HG03460 (cell line): ENCODE results near the gene PMPCA.

ENCODE experiments used
- ATAC-seq: cut with Tn5 transposase; IDR thresholded peaks from one replicate; pipeline ENCODE4 v1.9.1; 2021; ENCODE audit not compliant: unreplicated experiment

The PMPCA gene

GRCh38 chr9:136373300-136374182 is 36.9 kb upstream of the PMPCA start, which contains the start of gene CARD9:
Gene CARD9 (minus strand): TSS chr9:136373669. CDS start chr9:136372078, 1,591 bp downstream.
- no peak for ATAC-seq

- ATAC-seq, result no peak
These were observed 36.3 kb upstream of the PMPCA start for GRCh38 chr9:136374183-136374575.

- no peak for ATAC-seq
These were observed 35.4 kb upstream of the PMPCA start for GRCh38 chr9:136375096-136375495.

- ATAC-seq, result no peak
These were observed 34.0 kb upstream of the PMPCA start for GRCh38 chr9:136376457-136376856.

- ATAC-seq, result no peak
These were observed 32.9 kb upstream of the PMPCA start for GRCh38 chr9:136377341-136378169.

GRCh38 chr9:136378170-136379002 is 32.1 kb upstream of the PMPCA start:
- ATAC-seq, result no peak

- ATAC-seq, result no peak
These were observed 31.5 kb upstream of the PMPCA start for GRCh38 chr9:136379003-136379287.

- ATAC-seq, result no peak
These were observed 31.1 kb upstream of the PMPCA start for GRCh38 chr9:136379401-136379800.

- no peak for ATAC-seq
These were observed 30.6 kb upstream of the PMPCA start for GRCh38 chr9:136379891-136380290.

- no peak for ATAC-seq
These were observed 30.1 kb upstream of the PMPCA start for GRCh38 chr9:136380381-136380780.

- ATAC-seq, result no peak
These were observed 29.1 kb upstream of the PMPCA start for GRCh38 chr9:136381311-136381710.

- no peak for ATAC-seq
These were observed 28.4 kb upstream of the PMPCA start for GRCh38 chr9:136381966-136382513.

- no peak for ATAC-seq
These were observed 27.0 kb upstream of the PMPCA start for GRCh38 chr9:136383436-136383835.

GRCh38 chr9:136385015-136385414 is 25.4 kb upstream of the PMPCA start:
- ATAC-seq, result no peak

GRCh38 chr9:136386018-136386417 is 24.4 kb upstream of the PMPCA start:
- no peak for ATAC-seq

- ATAC-seq, result no peak
These were observed 23.2 kb upstream of the PMPCA start for GRCh38 chr9:136387217-136387616.

GRCh38 chr9:136389396-136389795 is 21.1 kb upstream of the PMPCA start:
- ATAC-seq, result no peak

GRCh38 chr9:136391737-136392537 is 18.5 kb upstream of the PMPCA start:
- no peak for ATAC-seq

GRCh38 chr9:136392538-136393449 is 17.7 kb upstream of the PMPCA start:
- no peak for ATAC-seq
